ENCODE results near the gene DOCK6. TPM values are rescaled to one million over a fixed set of nuclear protein-coding genes. Genes with fewer than 3 reads are reported as not detected.

Gene DOCK6
- polyA plus RNA-seq, 1 donor from 2014 or later, result not detected

DNA sequence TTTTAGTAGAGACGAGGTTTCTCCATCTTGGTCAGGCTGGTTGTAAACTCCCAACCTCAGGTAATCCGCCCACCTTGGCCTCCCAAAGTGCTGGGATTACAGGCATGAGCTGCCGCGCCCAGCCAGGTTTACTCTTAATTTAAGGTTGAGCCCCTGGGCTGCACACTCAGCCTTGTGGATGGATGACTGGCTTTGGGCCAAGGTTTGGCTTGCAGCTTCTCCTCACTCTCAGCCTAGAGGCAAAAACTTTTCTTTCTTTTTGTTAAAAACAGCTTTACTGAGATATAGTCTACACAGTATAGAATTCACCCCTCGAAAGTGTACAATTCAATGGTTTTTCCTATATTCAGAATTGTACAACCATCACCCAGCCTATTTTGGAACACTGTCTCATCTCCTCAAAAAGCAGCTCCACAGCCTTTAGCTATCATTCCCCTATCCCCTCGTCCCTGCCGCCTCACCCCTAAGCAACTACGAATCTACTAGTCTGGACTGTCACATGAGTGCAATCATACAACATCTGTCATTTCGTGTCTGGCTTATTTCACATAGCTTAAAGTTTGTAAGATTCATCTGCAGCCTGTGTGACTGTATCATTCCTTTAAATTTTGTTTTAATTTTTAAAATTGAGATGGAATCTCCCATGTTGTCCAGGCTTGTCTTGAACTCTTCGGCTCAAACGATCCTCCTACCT lies 19.2 kb upstream of the DOCK6 start:
- Histone ChIP-seq H3K4me2 (ENCODE audit: low read length) (no peak overlapping the region), H2AFZ (ENCODE audit: low read depth, low read length) (no peak overlapping the region), H3K9me2 (ENCODE audit: insufficient read depth, low read length) (no peaks in the 10 kb centered on the region)

DNA sequence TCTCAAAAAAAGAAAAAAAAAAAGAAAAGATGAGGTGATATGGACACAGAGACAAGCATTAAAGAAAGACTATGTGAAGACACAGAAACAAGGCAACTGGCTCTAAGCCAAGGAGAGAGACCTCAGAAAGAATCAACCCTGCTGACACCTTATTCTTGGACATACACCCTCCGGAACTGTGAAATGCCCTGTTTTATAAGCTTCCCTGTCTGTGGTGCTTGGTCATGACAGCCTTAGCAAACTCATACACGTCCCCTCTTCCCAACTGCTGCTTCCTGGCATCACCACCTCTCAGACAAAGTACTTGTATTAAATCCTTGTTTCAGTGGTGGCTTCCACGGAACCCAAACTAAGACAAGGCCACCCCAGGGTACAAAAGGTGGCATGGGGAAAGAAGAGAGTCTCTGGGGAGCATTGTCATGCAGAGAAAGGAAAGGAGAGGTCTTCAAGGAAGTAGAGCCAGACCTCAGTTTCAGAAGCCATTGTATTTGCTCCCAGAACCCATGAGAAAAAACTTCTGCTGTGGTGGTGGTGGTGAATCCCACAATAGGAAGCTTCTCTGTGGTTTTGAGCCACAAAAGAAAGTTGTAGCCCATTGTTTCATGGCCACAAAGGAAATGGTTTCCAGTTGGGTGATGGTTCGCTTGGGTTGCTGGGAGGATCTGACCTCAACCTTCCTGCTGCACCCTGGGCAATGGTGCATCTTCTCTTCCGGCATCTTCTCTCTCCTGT lies 17.3 kb upstream of the DOCK6 start:
- no peaks in the 10 kb centered on the region for H3K79me2 ChIP-seq (replicated peaks; ENCODE audit: insufficient read depth, low read length)
- no peaks in the 10 kb centered on the region for H3K9me3 ChIP-seq (ENCODE audit: low read length)
- no peaks in the 10 kb centered on the region for H3K27me3 ChIP-seq (ENCODE audit: insufficient read depth, low read depth, low read length)
- H3K36me3 ChIP-seq (ENCODE audit: insufficient read depth, low read length), result no peaks in the 10 kb centered on the region
- no peak overlapping the region for H3K4me3 ChIP-seq (ENCODE audit: low read length)
- H3K27ac ChIP-seq (ENCODE audit: low read length), result no peak overlapping the region
- H3K4me2 ChIP-seq (ENCODE audit: low read length), result no peak overlapping the region
- H2AFZ ChIP-seq (ENCODE audit: low read depth, low read length), result no peak overlapping the region
- no peaks in the 10 kb centered on the region for H3K9me2 ChIP-seq (ENCODE audit: insufficient read depth, low read length)
- H3K9ac ChIP-seq (ENCODE audit: low read length), result no peak overlapping the region
- H4K20me1 ChIP-seq (ENCODE audit: insufficient read depth), result no peaks in the 10 kb centered on the region
- H3F3A ChIP-seq (ENCODE audit: insufficient read depth, low read length, poor library complexity, severe bottlenecking), result no peaks in the 10 kb centered on the region
- TF ChIP-seq RAD21 (conservative IDR thresholded peaks at IDR 0.05) (no peak), TAF1 (IDR thresholded peaks at IDR 0.05; ENCODE audit: low read depth) (no peak), MXI1 (conservative IDR thresholded peaks at IDR 0.05; ENCODE audit: poor library complexity, severe bottlenecking) (no peak), SMC3 (conservative IDR thresholded peaks at IDR 0.05; ENCODE audit: poor library complexity) (no peak), REST (IDR thresholded peaks at IDR 0.05; ENCODE audit: borderline replicate concordance) (no peak)
- TF ChIP-seq, protein P1, sequence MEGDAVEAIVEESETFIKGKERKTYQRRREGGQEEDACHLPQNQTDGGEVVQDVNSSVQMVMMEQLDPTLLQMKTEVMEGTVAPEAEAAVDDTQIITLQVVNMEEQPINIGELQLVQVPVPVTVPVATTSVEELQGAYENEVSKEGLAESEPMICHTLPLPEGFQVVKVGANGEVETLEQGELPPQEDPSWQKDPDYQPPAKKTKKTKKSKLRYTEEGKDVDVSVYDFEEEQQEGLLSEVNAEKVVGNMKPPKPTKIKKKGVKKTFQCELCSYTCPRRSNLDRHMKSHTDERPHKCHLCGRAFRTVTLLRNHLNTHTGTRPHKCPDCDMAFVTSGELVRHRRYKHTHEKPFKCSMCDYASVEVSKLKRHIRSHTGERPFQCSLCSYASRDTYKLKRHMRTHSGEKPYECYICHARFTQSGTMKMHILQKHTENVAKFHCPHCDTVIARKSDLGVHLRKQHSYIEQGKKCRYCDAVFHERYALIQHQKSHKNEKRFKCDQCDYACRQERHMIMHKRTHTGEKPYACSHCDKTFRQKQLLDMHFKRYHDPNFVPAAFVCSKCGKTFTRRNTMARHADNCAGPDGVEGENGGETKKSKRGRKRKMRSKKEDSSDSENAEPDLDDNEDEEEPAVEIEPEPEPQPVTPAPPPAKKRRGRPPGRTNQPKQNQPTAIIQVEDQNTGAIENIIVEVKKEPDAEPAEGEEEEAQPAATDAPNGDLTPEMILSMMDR (IDR thresholded peaks at IDR 0.05; ENCODE audit: poor library complexity, severe bottlenecking), result no peak

More for the DNA sequence above, 19.2 kb upstream of the DOCK6 start:
- Histone ChIP-seq H3K9me3 (ENCODE audit: low read length) (no peaks in the 10 kb centered on the region), H4K20me1 (ENCODE audit: insufficient read depth) (no peaks in the 10 kb centered on the region), H3K9ac (ENCODE audit: low read length) (no peak overlapping the region), H3F3A (ENCODE audit: insufficient read depth, low read length, poor library complexity, severe bottlenecking) (no peaks in the 10 kb centered on the region), H3K36me3 (ENCODE audit: insufficient read depth, low read length) (no peaks in the 10 kb centered on the region), H3K79me2 (replicated peaks; ENCODE audit: insufficient read depth, low read length) (no peaks in the 10 kb centered on the region), H3K4me3 (ENCODE audit: low read length) (no peak overlapping the region), H3K27ac (ENCODE audit: low read length) (no peak overlapping the region), H3K27me3 (ENCODE audit: insufficient read depth, low read depth, low read length) (no peaks in the 10 kb centered on the region)
- no peak for TF ChIP-seq EP300 (conservative IDR thresholded peaks at IDR 0.05; ENCODE audit: poor library complexity, severe bottlenecking)
- TF ChIP-seq, protein P1 (IDR thresholded peaks at IDR 0.05; ENCODE audit: poor library complexity, severe bottlenecking), result no peak
- no peak for TF ChIP-seq REST (IDR thresholded peaks at IDR 0.05; ENCODE audit: borderline replicate concordance)
- TF ChIP-seq RAD21 (conservative IDR thresholded peaks at IDR 0.05), result no peak
- TF ChIP-seq SMC3 (conservative IDR thresholded peaks at IDR 0.05; ENCODE audit: poor library complexity), result no peak
- TF ChIP-seq TAF1 (IDR thresholded peaks at IDR 0.05; ENCODE audit: low read depth), result no peak
- TF ChIP-seq POLR2AphosphoS5 (IDR thresholded peaks at IDR 0.05), result no peak
- TF ChIP-seq MXI1 (conservative IDR thresholded peaks at IDR 0.05; ENCODE audit: poor library complexity, severe bottlenecking), result no peak
- TF ChIP-seq EZH2 (IDR thresholded peaks at IDR 0.05; ENCODE audit: borderline replicate concordance, insufficient read depth, low read length, poor library complexity, severe bottlenecking), result no peak

Measured in neural cell (in vitro differentiated cells).